Measurements from ENCODE around the gene TMBIM6.

TMBIM6 gene

GRCh38 chr12:49790741-49791555, 49.6 kb downstream of the TMBIM6 start:
- TF ChIP-seq, protein P1, sequence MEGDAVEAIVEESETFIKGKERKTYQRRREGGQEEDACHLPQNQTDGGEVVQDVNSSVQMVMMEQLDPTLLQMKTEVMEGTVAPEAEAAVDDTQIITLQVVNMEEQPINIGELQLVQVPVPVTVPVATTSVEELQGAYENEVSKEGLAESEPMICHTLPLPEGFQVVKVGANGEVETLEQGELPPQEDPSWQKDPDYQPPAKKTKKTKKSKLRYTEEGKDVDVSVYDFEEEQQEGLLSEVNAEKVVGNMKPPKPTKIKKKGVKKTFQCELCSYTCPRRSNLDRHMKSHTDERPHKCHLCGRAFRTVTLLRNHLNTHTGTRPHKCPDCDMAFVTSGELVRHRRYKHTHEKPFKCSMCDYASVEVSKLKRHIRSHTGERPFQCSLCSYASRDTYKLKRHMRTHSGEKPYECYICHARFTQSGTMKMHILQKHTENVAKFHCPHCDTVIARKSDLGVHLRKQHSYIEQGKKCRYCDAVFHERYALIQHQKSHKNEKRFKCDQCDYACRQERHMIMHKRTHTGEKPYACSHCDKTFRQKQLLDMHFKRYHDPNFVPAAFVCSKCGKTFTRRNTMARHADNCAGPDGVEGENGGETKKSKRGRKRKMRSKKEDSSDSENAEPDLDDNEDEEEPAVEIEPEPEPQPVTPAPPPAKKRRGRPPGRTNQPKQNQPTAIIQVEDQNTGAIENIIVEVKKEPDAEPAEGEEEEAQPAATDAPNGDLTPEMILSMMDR (conservative IDR thresholded peaks at IDR 0.05; ENCODE audit: low read depth, low read length) = no peak
- H3K4me3 ChIP-seq (ENCODE audit: low read length) = no peak overlapping the region
- DNase-seq (ENCODE audit: low read depth) = no peak

GRCh38 chr12:49791700-49792099, 50.3 kb downstream of the TMBIM6 start:
- no peak for DNase-seq (ENCODE audit: low read depth)
- no peak overlapping the region for H3K4me3 ChIP-seq (ENCODE audit: low read length)
- TF ChIP-seq, protein P1 (conservative IDR thresholded peaks at IDR 0.05; ENCODE audit: low read depth, low read length) = no peak

- DNase-seq (ENCODE audit: low read depth) = no peak
- TF ChIP-seq, protein P1 (conservative IDR thresholded peaks at IDR 0.05; ENCODE audit: low read depth, low read length) = no peak
- H3K4me3 ChIP-seq (ENCODE audit: low read length) = no peak overlapping the region
Measured at GRCh38 chr12:49792181-49792970, 51.0 kb downstream of the TMBIM6 start.

DNA sequence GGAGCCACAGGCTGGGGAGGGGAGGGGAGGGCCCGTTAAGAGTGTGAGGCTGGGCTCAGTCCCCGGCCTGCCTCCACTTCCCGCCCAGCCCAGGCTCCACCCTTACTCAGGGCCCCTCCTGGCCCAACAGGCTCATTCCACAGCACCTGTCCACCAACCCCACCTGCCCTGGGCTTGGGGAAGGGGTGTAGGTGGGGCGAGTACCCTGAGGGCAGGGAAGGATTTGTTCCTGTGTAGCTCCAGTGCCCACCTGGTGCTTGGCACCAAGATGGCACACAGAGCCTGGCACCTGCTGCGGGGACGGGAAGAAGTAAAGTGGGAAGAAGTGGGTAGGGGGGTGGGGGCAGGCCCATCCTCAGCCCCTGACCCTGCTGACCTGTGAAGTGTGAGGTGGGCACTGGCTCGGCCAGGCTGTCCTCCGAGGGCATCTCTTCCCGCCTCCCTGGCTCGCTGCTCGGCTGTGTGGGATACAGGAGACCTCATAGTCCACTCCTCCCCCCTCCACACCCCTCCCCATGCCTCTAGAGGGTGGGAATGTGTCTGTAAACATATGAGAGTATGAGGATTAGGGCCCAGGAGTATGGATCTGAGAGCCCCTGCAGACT, 51.7 kb downstream of the TMBIM6 start:
- H3K4me3 ChIP-seq (ENCODE audit: low read length) = no peak overlapping the region
- no peak for DNase-seq (ENCODE audit: low read depth)
- TF ChIP-seq, protein P1 (conservative IDR thresholded peaks at IDR 0.05; ENCODE audit: low read depth, low read length) = no peak

GRCh38 chr12:49793620-49794019, 52.3 kb downstream of the TMBIM6 start:
- no peak for DNase-seq (ENCODE audit: low read depth)
- no peak overlapping the region for H3K4me3 ChIP-seq (ENCODE audit: low read length)
- TF ChIP-seq, protein P1 (conservative IDR thresholded peaks at IDR 0.05; ENCODE audit: low read depth, low read length) = no peak

DNA sequence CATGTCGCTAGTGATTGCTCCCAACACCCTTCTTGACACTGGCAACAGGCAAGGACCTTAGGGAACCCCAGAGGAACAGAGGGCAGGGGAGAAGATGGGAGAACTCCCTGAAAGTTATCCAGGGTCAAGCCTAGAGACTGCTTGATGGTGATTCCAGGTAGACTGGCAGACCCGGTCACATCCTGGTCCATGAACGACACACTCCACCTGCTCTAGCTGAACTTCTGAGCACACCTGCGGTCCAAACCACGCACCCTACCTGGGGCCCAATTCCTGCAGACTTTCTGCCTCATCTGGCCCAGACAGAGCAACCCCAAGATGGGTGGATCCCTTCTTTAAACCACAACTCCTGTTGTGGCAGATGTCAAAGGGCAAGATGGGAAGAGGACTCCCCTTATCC, 52.7 kb downstream of the TMBIM6 start:
- DNase-seq (ENCODE audit: low read depth) = no peak
- TF ChIP-seq, protein P1 (conservative IDR thresholded peaks at IDR 0.05; ENCODE audit: low read depth, low read length) = no peak
- H3K4me3 ChIP-seq (ENCODE audit: low read length) = no peak overlapping the region
